ENCODE results near the gene CDC42BPG. TPM values are rescaled to one million over a fixed set of nuclear protein-coding genes. Genes with fewer than 3 reads are reported as not detected.

CDC42BPG gene
- total RNA-seq, 3 donors from 2014 or later = 5.9 to 14.9 TPM; not detected in 1

DNA sequence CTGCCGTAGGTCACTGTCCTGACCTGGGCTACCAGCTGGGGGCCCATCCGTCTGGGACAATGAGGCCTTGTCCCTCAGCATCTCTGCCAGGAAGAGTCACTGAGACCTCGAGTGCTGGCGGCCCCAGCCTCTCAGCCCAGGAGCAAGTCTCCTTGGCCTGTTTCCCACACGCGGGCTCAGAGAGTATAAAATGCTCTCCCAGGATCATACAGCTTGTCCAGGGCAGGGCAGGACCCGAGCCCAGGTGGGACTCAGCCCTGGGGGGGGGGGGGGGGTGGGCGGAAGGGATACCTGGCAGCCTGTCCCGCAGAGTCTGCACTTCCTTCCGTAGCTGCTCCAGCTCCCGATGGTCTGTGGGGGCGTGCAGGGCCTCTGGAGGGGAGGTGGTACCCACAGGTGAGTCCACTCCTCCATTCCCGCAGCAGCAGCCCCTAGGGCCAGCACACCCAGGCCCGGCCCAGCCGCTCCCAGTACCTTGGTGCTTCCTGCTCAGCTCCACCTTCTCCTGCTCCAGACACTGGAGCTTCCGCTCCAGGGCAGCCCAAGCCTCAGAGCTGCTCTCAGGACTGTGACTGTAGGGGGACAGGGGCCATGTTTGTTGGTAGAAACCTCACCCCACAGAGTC lies 7.9 kb downstream of the CDC42BPG start:
- no peak for DNase-seq (ENCODE audit: low spot score in 2 of 2)
- Histone ChIP-seq H3K4me1 (peaks cover 0 to 5% of the 10 kb centered on the region in 2 donors), H3K36me3 (no peaks in the 10 kb centered on the region), H3K9me3 (no peaks in the 10 kb centered on the region), H3K27ac (peak overlapping the region; percentile 73 to 83), H3K27me3 (no peaks in the 10 kb centered on the region), H3K4me3 (no peak overlapping the region)
- intact Hi-C loops (cut with DNase I; ENCODE audit: low total_unique reads) = no loop called here
- TF ChIP-seq POLR2A (IDR thresholded peaks at IDR 0.05) = no peak
- TF ChIP-seq POLR2AphosphoS5 (IDR thresholded peaks at IDR 0.05) = no peak
- TF ChIP-seq, protein P1, sequence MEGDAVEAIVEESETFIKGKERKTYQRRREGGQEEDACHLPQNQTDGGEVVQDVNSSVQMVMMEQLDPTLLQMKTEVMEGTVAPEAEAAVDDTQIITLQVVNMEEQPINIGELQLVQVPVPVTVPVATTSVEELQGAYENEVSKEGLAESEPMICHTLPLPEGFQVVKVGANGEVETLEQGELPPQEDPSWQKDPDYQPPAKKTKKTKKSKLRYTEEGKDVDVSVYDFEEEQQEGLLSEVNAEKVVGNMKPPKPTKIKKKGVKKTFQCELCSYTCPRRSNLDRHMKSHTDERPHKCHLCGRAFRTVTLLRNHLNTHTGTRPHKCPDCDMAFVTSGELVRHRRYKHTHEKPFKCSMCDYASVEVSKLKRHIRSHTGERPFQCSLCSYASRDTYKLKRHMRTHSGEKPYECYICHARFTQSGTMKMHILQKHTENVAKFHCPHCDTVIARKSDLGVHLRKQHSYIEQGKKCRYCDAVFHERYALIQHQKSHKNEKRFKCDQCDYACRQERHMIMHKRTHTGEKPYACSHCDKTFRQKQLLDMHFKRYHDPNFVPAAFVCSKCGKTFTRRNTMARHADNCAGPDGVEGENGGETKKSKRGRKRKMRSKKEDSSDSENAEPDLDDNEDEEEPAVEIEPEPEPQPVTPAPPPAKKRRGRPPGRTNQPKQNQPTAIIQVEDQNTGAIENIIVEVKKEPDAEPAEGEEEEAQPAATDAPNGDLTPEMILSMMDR (IDR thresholded peaks at IDR 0.05) = no peak

DNA sequence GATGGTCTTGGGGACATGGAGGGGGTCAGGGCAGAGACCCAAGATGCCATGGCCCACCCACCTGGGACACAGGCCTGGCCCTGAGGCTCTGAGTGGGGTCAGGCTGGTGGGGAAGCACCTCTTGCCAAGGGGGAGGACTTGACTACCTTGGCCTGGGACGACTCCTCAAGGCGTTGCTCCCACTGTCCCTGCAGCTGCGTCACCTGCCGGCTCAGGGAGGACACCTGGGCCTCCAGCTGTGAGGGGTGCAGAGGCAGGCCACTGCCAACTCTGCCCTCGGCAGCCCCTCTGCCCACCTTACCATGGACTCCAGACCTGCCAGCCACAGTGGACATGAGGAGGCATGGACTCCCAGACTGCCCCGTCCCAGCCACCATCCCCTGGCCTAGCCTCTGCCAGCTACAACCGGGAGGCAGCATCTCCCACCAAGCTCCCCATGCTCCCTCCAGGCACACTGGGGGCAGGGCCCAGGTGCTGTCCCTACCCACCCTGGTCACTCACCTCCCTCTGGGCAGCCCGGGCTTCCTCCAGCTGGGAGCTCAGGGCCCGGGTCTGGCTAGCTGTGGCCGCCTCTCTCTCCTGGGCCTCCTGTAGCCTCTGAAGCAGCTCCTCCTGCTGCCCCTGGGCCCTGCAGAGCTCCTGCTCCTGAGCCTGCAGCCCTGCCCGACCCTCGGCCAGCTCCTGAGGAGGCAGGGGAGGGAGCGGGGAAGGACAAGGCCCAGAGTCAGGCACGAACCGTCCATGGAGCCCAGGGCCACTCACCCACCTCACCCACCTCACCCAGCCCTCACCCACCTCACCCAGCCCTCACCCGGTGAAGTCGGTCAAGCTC lies 8.6 kb downstream of the CDC42BPG start:
- Histone ChIP-seq H3K4me1 (peaks cover 0 to 4% of the 10 kb centered on the region in 2 donors), H3K36me3 (no peaks in the 10 kb centered on the region), H3K27me3 (no peaks in the 10 kb centered on the region), H3K4me3 (no peak overlapping the region), H3K9me3 (no peaks in the 10 kb centered on the region), H3K27ac (peak overlapping the region; percentile 73 to 83)
- no peak for DNase-seq (ENCODE audit: low spot score in 2 of 2)
- TF ChIP-seq POLR2A (IDR thresholded peaks at IDR 0.05) (no peak), POLR2AphosphoS5 (IDR thresholded peaks at IDR 0.05) (no peak)
- TF ChIP-seq, protein P1 (IDR thresholded peaks at IDR 0.05) = no peak
- intact Hi-C loops (cut with DNase I; ENCODE audit: low total_unique reads) = no loop called here

DNA sequence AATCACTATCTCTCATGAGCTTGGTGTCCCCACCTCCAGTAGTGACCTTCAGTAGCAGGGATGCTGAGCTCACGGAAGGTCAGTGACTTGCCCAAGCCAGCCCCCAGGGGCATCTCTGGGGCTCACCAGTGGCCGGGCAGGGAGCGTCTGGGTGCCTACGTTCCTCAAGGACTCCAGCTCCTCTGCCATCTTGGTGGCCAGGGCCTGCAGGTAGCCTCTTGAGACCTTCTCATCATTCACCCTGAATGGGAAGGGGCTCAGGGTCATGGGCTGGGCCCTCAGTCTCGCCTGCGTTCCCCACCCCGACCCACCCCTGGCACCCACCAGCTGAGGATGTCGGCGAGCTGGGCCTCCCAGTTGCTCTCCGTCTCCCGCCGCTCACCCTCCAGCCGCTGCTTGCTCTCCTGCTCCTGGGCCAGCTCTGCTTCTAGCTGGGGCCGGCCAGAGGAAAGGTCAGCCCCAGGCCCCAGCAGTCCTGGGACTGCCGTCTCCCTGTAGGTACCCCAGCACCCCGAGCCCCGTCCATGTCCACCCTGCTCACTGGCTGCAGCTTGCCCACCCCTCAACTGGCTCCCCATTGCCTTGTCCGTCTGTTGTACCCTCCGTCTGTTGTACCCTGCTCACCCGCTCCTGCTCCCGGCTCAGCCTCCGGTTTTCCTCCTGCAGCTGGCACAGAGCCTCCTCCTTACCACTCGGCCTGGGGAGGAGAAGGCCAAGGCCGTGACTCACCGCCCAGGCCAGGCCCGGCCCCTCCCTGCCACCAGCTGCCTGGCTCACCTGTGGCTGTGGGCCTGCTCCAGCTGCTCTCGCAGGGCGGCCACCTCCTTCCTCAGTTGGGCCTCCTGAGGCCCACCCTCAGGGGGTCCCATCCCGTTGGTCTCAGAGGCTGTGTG lies 9.5 kb downstream of the CDC42BPG start:
- DNase-seq (ENCODE audit: low spot score in 2 of 2) = peak; percentile 87 to 89
- Histone ChIP-seq H3K4me1 (peaks cover 0 to 4% of the 10 kb centered on the region in 2 donors), H3K9me3 (no peaks in the 10 kb centered on the region), H3K27ac (peak overlapping the region; percentile 73 to 83), H3K4me3 (no peak overlapping the region), H3K27me3 (no peaks in the 10 kb centered on the region), H3K36me3 (no peaks in the 10 kb centered on the region)
- intact Hi-C loops (cut with DNase I; ENCODE audit: low total_unique reads) = no loop called here
- TF ChIP-seq POLR2AphosphoS5 (IDR thresholded peaks at IDR 0.05) = peak in 1 of 3 donors; percentile 50
- TF ChIP-seq, protein P1 (IDR thresholded peaks at IDR 0.05) = no peak

DNA sequence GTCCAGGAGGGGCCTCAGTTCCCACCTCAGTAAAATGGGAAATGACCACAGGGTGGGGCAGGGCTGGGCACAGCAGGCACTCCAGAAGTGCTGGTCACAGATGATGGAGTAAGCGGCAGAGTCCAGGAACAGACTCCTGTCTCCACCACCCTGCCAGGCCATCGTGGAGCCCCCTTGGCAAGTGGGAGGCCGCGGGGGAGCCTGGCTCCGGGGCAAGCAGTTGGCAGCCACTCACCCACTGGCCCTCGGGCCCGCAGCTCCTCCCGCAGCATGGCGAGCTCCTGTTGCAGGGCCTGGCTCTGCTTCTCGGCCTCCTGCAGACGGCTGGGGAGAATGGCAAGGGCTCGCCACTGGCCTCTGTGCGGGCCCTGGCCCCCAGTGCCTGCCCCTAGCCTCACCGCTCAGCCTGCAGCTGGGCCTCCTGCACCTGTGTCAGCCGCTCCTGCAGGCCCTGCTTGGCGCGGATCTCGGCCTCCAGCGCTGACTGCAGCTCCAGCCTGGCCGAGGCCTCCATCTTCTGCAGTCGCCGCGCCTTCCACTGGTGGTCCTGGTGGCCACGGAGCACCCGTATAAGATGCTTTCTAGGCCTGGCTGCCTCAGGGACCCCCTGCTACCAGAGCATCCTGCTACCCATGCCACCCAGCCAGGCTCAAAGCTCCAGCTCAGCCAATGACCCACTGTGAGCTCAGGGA lies 10.3 kb downstream of the CDC42BPG start:
- no peak for TF ChIP-seq POLR2A (IDR thresholded peaks at IDR 0.05)
- intact Hi-C loops (cut with DNase I; ENCODE audit: low total_unique reads) = no loop called here
- Histone ChIP-seq H3K4me1 (peaks cover 0 to 4% of the 10 kb centered on the region in 2 donors), H3K36me3 (no peaks in the 10 kb centered on the region), H3K4me3 (no peak overlapping the region), H3K27ac (peak overlapping the region in 1 of 2 donors; percentile 83), H3K9me3 (no peaks in the 10 kb centered on the region), H3K27me3 (no peaks in the 10 kb centered on the region)
- no peak for DNase-seq (ENCODE audit: low spot score in 2 of 2)

DNA sequence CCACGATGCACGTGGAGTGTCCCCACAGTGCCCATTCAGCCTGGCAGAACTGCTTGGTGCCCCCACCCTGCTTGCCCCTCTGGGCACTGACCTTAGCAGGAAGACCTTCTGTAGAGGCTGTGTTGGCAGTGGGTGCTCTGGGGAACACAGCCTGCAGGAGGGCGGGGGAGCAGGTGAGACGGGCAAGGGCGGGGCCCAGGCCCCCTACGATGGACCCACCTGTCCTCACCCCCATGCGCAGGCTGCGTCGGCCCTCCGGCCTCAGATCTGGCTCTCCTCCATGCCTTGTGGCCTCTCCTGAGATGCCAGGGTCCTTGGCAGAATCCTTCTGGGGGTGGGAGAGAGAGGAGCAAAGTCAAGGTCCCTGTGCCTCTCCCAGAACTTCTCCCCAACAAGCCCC lies 10.9 kb downstream of the CDC42BPG start:
- intact Hi-C loops (cut with DNase I; ENCODE audit: low total_unique reads) = no loop called here
- Histone ChIP-seq H3K27me3 (no peaks in the 10 kb centered on the region), H3K9me3 (no peaks in the 10 kb centered on the region), H3K36me3 (no peaks in the 10 kb centered on the region), H3K4me3 (no peak overlapping the region), H3K4me1 (peaks cover 0 to 4% of the 10 kb centered on the region in 2 donors), H3K27ac (peak overlapping the region in 1 of 2 donors; percentile 17)
- no peak for DNase-seq (ENCODE audit: low spot score in 2 of 2)
- no peak for TF ChIP-seq POLR2AphosphoS5 (IDR thresholded peaks at IDR 0.05)
- TF ChIP-seq, protein P1 (IDR thresholded peaks at IDR 0.05) = no peak
- TF ChIP-seq POLR2A (IDR thresholded peaks at IDR 0.05) = no peak

Measured in breast epithelium (tissue), 4 donors.